HG03354 (cell line): ENCODE results near the gene CIITA.
"Not testable (repeated sequence)": the region's sequence is repeated elsewhere in the genome, so short reads cannot be mapped to it uniquely, and the experiment has no call there.

Experiments
- ATAC-seq: cut with Tn5 transposase; IDR thresholded peaks from one replicate; pipeline ENCODE4 v1.9.1; 2021; ENCODE audit warnings: mild to moderate bottlenecking; ENCODE audit not compliant: unreplicated experiment, poor library complexity, severe bottlenecking

Gene CIITA

GRCh38 chr16:10876799-10877341 lies at the start of gene CIITA:
TSS of gene CIITA (plus strand) at chr16:10877202. CDS start at chr16:10877331, 129 bp downstream.
- ATAC-seq, result peak; percentile 62

DNA sequence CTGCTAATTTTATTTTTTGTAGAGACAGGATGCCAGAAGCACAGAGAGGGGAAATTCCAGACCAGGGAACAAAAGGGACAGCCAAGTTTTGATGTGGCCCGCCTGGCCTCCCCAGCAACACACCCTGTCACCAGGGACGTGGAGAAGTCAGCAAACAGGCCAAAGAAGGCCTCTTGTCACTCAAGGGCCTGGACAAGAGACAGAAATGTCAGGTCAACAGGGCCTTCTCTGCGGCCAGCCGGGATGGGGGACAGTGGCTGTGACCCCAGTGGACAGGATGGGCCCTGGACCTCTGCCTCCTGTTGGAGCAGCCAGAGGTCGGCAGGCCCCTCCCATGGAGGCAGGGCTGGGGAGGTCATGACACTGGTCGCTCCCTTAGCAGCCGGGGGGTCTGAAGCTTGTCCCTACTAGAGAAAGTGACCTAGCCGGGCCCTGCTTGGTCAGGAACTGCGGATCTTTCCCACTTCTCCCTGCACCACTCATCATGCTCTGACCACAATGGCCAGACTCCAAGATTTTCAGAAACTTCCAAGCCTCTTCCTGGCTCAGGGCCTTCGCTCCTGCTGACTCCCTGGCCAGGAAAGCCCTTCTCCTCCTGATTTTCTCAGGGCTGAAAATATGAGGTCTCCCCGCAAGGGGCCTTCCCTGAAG lies 49.2 kb upstream of the CIITA start:
- ATAC-seq, result no peak

DNA sequence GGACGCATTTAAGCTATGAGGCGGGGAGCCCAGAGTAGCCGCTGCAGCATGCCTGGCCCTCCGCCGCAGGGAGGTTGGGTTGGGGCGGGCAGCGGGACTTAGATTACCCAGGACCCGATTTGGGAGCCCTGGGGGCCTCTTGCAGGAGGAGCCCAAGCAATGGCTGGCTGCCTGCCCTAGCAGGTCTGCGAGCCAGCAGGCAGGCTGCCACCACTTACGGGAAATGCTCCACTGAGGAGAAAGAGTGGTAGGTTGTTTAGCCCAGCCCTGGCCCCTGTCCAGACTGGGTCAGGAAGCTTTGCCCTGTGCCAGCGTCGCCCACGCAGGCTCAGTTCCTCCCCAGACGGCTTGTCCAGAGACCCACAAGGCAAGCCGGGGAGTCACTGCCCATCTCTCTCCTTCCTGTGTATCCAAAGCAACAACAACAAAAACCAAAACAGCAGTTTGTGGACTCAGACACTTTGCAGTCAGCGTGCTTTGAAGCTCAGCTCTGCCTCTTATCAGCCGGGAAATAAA lies 48.1 kb upstream of the CIITA start:
- no peak for ATAC-seq

GRCh38 chr16:10829390-10830098 lies 47.5 kb upstream of the CIITA start:
- ATAC-seq, result not testable (repeated sequence)

GRCh38 chr16:10830240-10830639 lies 46.8 kb upstream of the CIITA start:
- not testable (repeated sequence) for ATAC-seq

DNA sequence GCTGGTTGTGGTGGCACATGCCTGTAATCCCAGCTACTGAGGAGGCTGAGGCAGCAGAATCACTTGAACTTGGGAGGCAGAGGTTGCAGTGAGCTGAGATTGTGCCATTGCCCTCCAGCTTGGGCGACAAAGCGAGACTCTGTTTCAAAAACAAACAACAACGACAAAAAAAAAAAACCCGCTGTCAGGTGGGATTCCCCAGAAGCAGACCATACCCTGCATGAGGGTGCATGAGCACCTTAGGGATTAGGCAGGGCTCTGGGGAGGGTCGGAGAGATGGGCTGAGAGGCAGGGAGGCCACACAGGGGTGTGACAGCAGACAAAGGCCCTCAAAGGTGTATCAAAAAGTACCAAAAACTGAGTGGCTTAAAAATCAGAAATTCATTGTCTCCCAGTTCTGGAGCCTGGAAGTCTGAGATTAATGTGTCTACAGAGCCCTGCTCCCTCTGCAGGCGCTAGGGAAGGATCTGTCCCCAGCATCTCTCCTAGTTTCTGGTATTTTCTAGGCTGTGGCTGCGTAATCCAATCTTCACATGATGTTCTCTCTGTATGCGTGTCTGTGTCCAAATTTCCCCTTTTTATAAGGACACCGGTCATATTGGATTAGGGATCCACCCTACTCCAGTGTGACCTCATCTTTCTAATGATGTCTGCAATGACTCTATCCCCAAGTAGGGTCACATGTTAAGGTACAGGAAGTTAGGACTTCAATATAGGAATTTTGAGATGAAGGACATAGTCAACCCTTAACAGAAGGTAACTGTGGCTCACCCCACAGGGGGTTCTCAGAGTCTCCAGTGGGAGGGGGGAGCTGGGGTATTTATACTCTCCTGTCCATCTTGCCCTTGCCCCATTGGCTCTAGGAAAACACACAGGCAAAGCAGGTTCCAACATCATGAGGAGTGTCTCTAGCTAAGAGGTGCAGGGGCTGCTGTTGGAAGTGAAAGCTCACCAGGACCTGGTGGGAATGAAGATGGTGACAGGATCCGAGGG lies 44.8 kb upstream of the CIITA start:
- ATAC-seq, result no peak

- no peak for ATAC-seq
Measured at GRCh38 chr16:10833271-10833670, 43.7 kb upstream of the CIITA start.

DNA sequence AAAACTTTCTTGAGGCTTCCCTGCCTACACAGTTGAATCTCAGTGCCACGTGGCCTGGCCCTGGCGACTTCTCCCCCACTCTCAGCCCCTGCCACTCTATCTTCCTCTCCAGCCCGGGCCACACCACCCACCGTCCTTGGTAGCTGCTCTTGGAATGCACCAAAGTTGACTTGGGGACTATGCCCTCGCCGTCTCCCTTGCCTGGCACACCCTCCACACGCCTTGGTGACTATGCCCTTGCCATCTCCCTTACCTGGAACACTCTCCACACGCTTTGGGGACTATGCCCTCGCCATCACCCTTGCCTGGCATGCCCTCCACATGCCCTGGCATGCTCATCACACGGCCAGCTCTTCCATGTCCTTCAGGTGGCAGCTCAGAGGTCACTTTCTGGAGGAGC lies 42.9 kb upstream of the CIITA start:
- ATAC-seq, result no peak

- no peak for ATAC-seq
Measured at GRCh38 chr16:10834766-10835165, 42.2 kb upstream of the CIITA start.

- peak; percentile 72 for ATAC-seq
Measured at GRCh38 chr16:10835281-10835931, 41.6 kb upstream of the CIITA start.

DNA sequence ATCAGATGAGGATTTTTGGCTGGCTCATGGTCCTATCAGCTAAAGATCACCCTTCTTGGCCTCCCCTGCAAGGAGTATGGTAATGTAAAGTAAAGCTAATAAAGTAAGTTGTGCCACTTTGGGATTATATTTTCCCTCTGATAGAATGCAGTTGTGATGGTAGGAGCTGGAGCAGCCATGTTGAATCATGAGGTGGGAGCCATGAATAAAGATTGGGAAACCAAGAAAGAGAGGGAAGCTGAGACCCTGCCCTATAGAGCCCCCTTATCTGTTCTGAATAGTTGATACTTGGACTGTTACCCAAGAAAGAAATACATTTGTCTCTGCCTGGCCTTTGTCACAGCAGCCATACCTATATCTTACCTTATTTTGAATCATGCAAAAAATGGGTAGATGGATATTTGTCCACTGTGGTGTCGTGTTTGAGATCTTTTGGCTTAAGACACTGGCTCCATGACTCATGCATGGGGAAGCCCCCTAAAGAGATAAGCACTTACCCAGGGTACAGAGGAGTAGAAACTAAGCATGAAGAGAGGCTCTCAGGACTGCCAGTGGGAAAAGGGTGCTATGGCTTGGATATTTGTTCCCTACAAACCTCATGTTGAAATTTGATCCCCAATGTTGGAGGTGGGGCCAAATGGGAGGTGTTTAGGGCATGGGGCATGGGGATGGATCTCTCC lies 40.7 kb upstream of the CIITA start:
- no peak for ATAC-seq

- ATAC-seq, result no peak
Measured at GRCh38 chr16:10838621-10839278, 38.3 kb upstream of the CIITA start.

GRCh38 chr16:10839279-10839666 lies 37.7 kb upstream of the CIITA start:
- ATAC-seq, result no peak

DNA sequence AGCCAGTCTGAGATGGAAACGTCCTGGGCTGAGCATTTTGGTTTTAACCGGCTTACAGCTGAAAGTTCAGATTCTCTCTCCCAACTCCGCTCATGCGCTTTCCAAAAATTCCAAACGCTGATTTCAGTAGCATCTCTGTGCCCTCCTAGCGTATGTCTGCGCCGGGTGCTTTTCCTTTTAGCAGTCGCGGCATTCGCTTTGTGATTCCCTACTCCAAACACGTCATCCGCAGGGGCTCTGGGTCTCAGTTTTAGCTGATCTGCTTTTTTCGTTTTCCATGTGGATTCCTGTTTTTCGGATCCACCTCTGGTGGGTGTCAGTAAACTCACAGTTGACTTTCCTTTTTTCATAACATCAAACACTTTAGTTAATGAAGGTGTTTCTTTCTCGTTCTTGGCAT lies 36.3 kb upstream of the CIITA start:
- ATAC-seq, result no peak

DNA sequence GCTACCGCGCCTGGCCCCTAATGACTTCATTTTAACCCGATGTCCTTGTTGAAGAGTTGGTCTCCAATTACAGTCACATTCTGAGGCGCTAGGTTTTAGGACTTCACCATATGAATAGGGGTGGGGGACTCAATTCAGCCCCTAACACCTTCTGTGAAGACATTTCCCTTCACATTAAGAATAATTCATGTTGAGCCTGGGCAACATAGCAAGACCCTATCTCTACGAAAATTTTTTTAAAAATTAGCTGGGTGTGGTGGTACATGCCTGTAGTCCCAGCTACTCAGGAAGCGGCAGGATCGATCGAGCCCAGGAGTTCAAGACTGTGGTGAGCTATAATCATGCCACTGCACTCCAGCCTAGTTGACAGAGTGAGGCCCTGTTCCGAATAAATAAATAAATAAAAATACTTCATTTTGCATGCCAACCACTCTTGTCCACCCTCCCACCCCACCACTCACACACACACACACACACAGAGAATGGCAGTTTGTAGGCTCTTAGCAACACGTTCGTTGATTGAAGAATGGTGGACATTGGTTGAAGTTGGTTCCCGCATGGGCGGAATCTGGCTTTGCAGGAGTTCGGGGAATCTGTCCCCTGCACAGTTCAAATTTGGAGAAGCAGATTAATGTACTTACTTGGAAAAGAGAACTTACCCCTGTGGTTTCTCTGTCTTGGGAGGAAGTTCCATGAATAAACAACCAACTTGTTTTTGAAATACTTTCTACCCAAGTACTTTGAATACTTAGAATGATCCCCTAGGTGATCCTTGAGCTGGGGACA lies 30.6 kb upstream of the CIITA start:
- no peak for ATAC-seq

DNA sequence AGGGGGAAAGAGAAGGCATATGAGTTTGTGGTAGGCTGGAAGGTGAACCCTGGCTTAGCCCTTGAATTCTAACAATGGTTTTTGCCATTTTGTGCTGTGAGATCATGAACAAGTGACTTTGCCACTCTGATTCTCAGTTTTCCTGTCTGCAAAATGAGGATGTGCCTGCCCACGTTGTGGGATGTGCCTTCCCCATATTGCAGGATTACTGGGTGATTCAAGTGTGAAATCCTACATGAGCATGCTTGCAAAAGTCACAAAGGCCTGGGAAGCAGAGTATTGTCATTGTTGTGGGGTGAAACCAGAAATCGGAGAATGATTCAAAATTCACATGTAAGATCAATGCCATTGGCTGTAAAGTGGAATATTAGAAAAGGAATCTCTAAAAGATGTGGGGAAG lies 29.8 kb upstream of the CIITA start:
- ATAC-seq, result no peak

- no peak for ATAC-seq
Measured at GRCh38 chr16:10849736-10850477, 27.1 kb upstream of the CIITA start.
